ENCODE results near the gene GINS3.

DNA sequence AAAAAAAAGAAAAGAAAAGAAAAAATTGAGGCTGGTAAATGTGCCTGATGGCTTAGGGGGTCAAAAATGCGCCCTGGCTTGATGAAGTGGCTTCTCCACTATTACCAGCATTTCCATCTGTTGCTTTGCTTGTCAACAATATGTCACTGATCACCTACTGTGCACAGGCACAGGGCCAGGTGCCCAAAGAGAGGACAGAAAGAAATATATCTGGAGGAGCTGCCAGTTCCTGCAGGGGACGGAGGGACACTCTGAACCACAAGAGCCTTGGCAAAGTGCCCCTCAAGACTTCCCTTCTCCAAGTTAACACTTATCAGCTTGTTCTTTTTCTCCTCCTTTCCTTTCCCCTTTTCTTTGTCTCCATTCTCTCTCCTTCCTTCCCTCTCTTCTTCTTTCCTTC, 34.7 kb downstream of the GINS3 start:
- TF ChIP-seq, protein P1, sequence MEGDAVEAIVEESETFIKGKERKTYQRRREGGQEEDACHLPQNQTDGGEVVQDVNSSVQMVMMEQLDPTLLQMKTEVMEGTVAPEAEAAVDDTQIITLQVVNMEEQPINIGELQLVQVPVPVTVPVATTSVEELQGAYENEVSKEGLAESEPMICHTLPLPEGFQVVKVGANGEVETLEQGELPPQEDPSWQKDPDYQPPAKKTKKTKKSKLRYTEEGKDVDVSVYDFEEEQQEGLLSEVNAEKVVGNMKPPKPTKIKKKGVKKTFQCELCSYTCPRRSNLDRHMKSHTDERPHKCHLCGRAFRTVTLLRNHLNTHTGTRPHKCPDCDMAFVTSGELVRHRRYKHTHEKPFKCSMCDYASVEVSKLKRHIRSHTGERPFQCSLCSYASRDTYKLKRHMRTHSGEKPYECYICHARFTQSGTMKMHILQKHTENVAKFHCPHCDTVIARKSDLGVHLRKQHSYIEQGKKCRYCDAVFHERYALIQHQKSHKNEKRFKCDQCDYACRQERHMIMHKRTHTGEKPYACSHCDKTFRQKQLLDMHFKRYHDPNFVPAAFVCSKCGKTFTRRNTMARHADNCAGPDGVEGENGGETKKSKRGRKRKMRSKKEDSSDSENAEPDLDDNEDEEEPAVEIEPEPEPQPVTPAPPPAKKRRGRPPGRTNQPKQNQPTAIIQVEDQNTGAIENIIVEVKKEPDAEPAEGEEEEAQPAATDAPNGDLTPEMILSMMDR (IDR thresholded peaks at IDR 0.05; ENCODE audit: insufficient read depth, low read length), result no peak
- no peak for TF ChIP-seq REST (IDR thresholded peaks at IDR 0.05; ENCODE audit: insufficient replicate concordance, low read depth)

Measured in HL-60 (cell line).